KBM-7 (cell line): ENCODE measurements around the gene EVC2.

ENCODE experiments used
- DNase-seq: peaks from one replicate; pipeline ENCODE4 v3.0.0-alpha.2; 2015
- in situ Hi-C: fragments of 300-500 bp; cut with MboI; formaldehyde crosslinking; loops from 2 replicates; pipeline ENCODE4 v1.14.3; 2020; ENCODE audit warnings: low sequenced_read_pairs, low pct_unique_long_range_greater_than_20kb, mixed read lengths

The EVC2 gene

GRCh38 chr4:5718411-5718810 lies 10.1 kb upstream of the EVC2 start:
- in situ Hi-C loops = no loop called here

GRCh38 chr4:5717449-5718158 lies 9.2 kb upstream of the EVC2 start:
- in situ Hi-C loops = no loop called here
- DNase-seq = no peak

More at GRCh38 chr4:5718411-5718810, 10.1 kb upstream of the EVC2 start:
- no peak for DNase-seq

DNA sequence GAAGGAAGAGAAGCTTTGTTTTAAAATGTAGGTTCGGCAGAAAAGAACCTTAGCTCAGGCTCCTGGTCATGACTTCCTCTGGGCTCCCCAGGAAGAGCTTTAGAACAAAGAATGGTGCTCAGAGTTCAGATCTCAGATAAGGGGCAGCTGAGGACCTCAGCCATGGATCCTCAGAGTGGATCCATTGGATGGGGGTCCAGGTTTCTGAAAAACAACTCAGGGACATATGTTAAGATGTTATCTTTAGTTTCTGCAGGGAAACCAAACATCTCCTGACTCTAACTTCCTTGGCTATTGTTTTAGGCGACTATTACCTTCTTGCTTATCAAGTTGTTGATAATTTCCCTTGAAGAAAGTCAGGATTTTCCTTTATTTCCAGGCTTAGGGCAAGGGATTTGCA lies 8.0 kb upstream of the EVC2 start:
- in situ Hi-C loops = no loop called here
- no peak for DNase-seq

GRCh38 chr4:5715357-5715756 lies 7.0 kb upstream of the EVC2 start:
- no peak for DNase-seq
- in situ Hi-C loops = no loop called here

- in situ Hi-C loops = no loop called here
- no peak for DNase-seq
These were observed 5.5 kb upstream of the EVC2 start for GRCh38 chr4:5713861-5714260.

DNA sequence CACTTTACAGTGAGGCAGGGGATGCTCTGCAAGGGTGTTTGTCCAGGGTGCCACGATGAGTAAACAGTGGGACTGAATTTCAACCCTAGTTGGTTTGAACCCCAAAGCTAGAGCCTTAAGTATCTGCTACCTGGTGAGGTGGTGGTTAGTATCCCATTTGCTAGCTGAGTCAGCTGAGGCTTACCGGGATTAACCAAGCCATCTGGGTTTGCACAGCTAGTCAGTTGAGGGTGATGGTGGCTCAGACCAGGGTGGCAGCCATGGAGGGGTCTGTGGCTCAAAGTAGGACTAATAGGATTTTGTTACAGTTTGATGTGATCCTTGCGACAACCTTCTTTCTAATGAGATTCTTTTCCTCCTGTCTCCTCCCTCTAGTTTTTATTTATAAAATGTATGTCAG lies 4.6 kb upstream of the EVC2 start:
- no peak for DNase-seq
- in situ Hi-C loops = no loop called here

GRCh38 chr4:5712517-5712916 lies 4.2 kb upstream of the EVC2 start:
- DNase-seq = peak; percentile 27
- in situ Hi-C loops = no loop called here

GRCh38 chr4:5711479-5712184 lies 3.3 kb upstream of the EVC2 start:
- in situ Hi-C loops = no loop called here
- DNase-seq = peak; percentile 64

GRCh38 chr4:5710961-5711478 lies 2.7 kb upstream of the EVC2 start, which contains the start of gene EVC:
Gene EVC (plus strand): TSS chr4:5711201. CDS start chr4:5711381, 180 bp downstream.
- in situ Hi-C loops = no loop called here
- peak; percentile 74 for DNase-seq

GRCh38 chr4:5710065-5710960 lies 2.0 kb upstream of the EVC2 start:
- in situ Hi-C loops = no loop called here
- peak; percentile 38 for DNase-seq

DNA sequence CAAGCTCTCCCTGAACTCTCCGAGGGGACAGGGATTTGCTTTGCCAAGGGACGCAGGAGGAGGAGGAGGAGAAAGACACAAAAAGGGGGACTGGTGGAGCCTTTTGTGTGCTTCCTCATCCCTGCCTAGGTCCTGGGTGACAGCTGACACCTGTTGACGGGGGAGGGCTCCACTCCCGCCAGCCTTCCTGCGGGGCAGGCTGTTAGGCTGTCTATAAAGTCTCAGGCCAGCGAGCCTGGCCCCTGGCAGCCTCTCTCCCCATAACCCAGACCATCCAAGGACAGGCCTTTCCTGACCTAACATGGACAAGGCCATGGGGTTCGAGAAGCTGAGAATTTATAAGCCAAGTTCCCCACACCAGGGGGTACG lies 832 bp upstream of the EVC2 start:
- in situ Hi-C loops = no loop called here
- no peak for DNase-seq

DNA sequence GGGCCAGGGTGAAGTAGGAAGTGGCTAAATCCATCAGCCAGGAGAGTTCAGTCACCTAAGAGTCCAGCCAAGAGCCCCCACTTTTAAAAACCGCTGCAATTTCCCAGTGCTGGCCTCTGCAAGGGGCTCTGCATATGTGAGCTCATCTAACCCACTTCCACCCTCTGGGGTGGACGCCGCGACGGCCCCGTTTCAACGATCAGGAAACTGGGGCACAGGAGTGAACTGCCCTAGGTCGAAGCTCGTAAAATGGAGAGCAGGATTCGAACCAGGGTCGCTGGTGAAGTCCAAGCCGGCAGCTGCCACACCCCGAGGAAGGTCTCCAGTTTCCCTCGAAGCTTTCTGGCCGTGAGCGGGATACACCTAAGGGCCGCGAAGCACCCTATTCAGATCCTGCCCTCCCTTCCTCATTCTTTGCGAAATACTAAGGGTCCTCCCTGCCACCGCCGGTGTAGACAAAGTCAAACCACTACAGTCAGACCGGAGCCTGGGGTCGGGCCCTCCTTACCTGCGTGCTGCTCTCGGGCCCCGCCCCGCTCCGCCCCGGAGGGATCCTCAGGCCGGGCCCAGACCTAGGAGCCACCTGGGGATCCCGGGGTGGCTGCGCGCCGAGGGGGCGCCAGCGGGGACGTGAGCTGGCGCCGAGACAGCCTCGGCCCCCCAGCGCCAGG lies 446 bp downstream of the EVC2 start:
- DNase-seq = no peak
- in situ Hi-C loops = no loop called here

- in situ Hi-C loops = no loop called here
These were observed 993 bp downstream of the EVC2 start for GRCh38 chr4:5707366-5707765.

GRCh38 chr4:5706486-5707290 lies 1.7 kb downstream of the EVC2 start:
- in situ Hi-C loops = no loop called here
- peak; percentile 45 for DNase-seq

More at GRCh38 chr4:5707366-5707765, 993 bp downstream of the EVC2 start:
- no peak for DNase-seq

DNA sequence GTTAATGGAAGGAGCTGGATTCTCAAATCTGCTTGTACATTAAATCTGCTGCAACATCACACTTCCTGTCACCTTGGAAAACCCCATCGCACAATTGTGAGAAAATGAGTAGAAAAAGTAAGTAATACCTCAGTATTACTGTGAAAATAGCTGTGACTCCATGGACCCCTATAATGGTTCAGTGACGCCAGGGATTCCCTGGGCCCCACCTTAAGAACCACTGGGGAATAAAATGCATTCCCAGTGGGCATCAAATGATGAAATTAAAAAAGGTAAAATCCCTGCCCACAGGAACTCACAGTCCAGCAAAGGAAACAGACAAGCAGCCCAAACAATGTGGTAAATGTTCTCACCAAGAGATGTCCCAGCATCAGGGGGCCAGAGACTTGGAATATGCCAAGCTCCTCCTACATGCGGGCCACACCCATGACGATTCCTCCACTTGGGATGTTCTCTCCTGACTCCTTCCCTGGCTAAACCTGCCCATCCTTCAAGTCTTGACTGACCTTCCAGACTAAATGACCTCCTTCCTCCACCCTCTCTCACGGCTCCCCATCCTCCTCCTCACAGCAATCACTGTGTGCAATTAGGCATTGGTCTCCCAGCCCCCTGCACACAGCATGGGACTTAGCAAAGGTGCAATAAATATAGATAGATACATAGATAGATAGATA lies 2.6 kb downstream of the EVC2 start:
- no peak for DNase-seq
- in situ Hi-C loops = no loop called here

DNA sequence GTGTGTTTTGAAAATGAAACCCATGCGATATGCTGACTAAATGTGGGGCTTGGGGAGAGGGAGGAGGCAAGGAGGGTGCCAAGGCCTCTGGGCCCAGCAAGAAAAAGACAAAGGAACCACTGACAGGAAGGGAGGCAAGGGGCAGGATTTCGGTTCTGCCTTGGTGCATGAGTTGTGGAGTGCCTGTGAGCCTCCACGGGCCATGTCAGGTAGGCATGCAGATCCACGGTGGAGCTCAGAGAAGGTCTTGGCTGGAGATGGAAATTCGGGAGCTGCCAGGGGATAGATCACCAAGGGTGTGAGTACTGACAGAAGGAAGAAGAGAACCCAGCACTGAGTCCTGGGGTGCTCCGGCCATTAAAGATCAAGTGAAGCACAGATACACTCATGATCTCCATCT lies 4.1 kb downstream of the EVC2 start:
- DNase-seq = no peak
- in situ Hi-C loops = no loop called here

DNA sequence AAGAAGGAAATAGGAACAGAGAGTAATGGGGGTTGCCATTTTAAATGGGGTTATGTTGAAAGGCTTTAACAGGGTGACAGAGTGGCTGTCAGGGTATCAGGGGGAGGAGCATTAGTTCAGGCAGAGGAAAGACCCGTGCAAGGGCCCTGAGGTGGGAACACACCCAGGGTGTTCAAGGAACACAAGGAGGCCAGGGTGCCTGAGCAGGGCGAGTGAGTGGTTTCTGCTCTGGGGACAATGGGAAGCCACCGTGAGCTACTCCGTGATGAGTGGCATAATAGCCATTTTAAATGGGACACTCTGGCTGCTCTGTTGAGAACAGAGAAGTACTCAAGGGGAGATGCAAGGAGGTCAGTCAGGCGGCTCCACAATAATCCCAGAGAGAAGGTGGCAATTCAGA lies 4.5 kb downstream of the EVC2 start:
- no peak for DNase-seq
- in situ Hi-C loops = no loop called here

GRCh38 chr4:5701971-5702370 lies 6.4 kb downstream of the EVC2 start:
- in situ Hi-C loops = no loop called here
- DNase-seq = no peak
